Aorta (tissue), 5 donors: ENCODE data around the gene GEN1. TPM values are rescaled to one million over a fixed set of nuclear protein-coding genes. Genes with fewer than 3 reads are reported as not detected.

Experiments used
- ATAC-seq: fragments of 200-7000 bp; cut with Tn5 transposase; one replicate; pipeline ENCODE4 v1.9.1; 2022; ENCODE audit warnings: moderate library complexity; ENCODE audit not compliant: low FRiP score
- DNase-seq, 2 donors: peaks; one replicate each; pipeline ENCODE4 v3.0.0-alpha.2; 2020
- H3K27ac ChIP-seq, 2 donors: one replicate each; pipeline ENCODE4 v1.5.1; 2013; ENCODE audit warnings: low read length in 2 of 2, mild to moderate bottlenecking in 2 of 2, moderate library complexity in 2 of 2, control low read depth in 1 of 2, inconsistent platforms in 1 of 2, low read depth in 1 of 2
- H3K27me3 ChIP-seq, 2 donors: one replicate each; pipeline ENCODE4 v1.6.1; 2013; ENCODE audit warnings: control low read depth in 1 of 2, low read length in 1 of 2, mild to moderate bottlenecking in 1 of 2, moderate library complexity in 1 of 2; ENCODE audit not compliant: insufficient read depth in 2 of 2, control insufficient read depth in 1 of 2
- H3K36me3 ChIP-seq, 2 donors: one replicate each; pipeline ENCODE4 v1.6.1; 2013; ENCODE audit warnings: control low read depth in 1 of 2, low read length in 1 of 2, mild to moderate bottlenecking in 1 of 2; ENCODE audit not compliant: insufficient read depth in 2 of 2, control insufficient read depth in 1 of 2
- H3K4me1 ChIP-seq, 2 donors: one replicate each; pipeline ENCODE4 v1.6.1; 2013; ENCODE audit warnings: low read length in 2 of 2, control low read depth in 1 of 2, mild to moderate bottlenecking in 1 of 2, moderate library complexity in 1 of 2; ENCODE audit not compliant: insufficient read depth in 2 of 2, control insufficient read depth in 1 of 2
- H3K4me3 ChIP-seq, 2 donors: one replicate each; pipeline ENCODE4 v1.5.1; 2013; ENCODE audit warnings: low read length in 2 of 2, control low read depth in 1 of 2, mild to moderate bottlenecking in 1 of 2
- H3K9me3 ChIP-seq: one replicate; pipeline ENCODE4 v1.6.1; 2013; ENCODE audit warnings: mild to moderate bottlenecking, low read length; ENCODE audit not compliant: control insufficient read depth
- WGBS, 2 donors: extraction: QIAGEN DNeasy Blood & Tissue Kit; methylation state at CpG; one replicate each; pipeline ENCODE4 v1.1.7; 2013; 5-methylcytosine and 5-hydroxymethylcytosine counted together
- intact Hi-C, 2 donors: fragments of 100-400 bp; cut with DNase I; formaldehyde crosslinking; loops; one replicate each; pipeline versions ENCODE4 v1.14.2 to v1.15.0; 2022
- polyA plus RNA-seq, 2 donors: library from polyadenylated mRNA; stranded (reverse); fragments of 200-250 nt; gene quantifications; one replicate each; pipeline ENCODE4 v1.2.3, GENCODE V29; 2013
- total RNA-seq, 2 donors: library from RNA; stranded (reverse); fragmentation: NEBNext Ultra II Directional; extraction: Animal tissue kit (Norgen Biotek cat#: 25700); gene quantifications; one replicate each; pipeline ENCODE4 v1.2.1, GENCODE V29; 2021
- donor health status: healthy with polysubstance abuse.
- donor health status: Bipolar disorder and iron deficiency.
- donor health status: DM: no; HTN: no; CAD: no.
- donor health status: DM: no; HTN: no; CAD: no.
- donor health status: DM: yes; HTN: yes; CAD: no.

Gene GEN1
- total and polyA plus RNA-seq, 4 donors: 1.2 to 5.5 (median 2.5) TPM

GRCh38 chr2:17795309-17795708 lies 41.4 kb downstream of the GEN1 start:
- no peak overlapping the region for H3K27ac ChIP-seq
- H3K9me3 ChIP-seq: no peaks in the 10 kb centered on the region
- H3K36me3 ChIP-seq: no peaks in the 10 kb centered on the region
- DNase-seq (no peak), ATAC-seq (no peak)
- no peaks in the 10 kb centered on the region for H3K4me1 ChIP-seq
- H3K4me3 ChIP-seq: no peak overlapping the region
- no peaks in the 10 kb centered on the region for H3K27me3 ChIP-seq
- 87 to 93% methylated on average over 5 of the region's 5 CpGs for WGBS, 2 donors
- intact Hi-C loops: no loop called here

- H3K4me1 ChIP-seq: no peaks in the 10 kb centered on the region
- H3K27me3 ChIP-seq: no peaks in the 10 kb centered on the region
- no peaks in the 10 kb centered on the region for H3K9me3 ChIP-seq
- H3K36me3 ChIP-seq: no peaks in the 10 kb centered on the region
- H3K27ac ChIP-seq: no peak overlapping the region
- ATAC-seq (no peak), DNase-seq (no peak)
- 91% methylated on average over 4 of the region's 4 CpGs for WGBS, 2 donors
- no peak overlapping the region for H3K4me3 ChIP-seq
- intact Hi-C loops: no loop called here
Observed at GRCh38 chr2:17798338-17798737, 44.4 kb downstream of the GEN1 start.

GRCh38 chr2:17799301-17800120 lies 45.6 kb downstream of the GEN1 start:
- 75 to 88% methylated on average over 7 of the region's 7 CpGs for WGBS, 2 donors
- no peaks in the 10 kb centered on the region for H3K36me3 ChIP-seq
- H3K27me3 ChIP-seq: no peaks in the 10 kb centered on the region
- DNase-seq (no peak), ATAC-seq (no peak)
- no peak overlapping the region for H3K27ac ChIP-seq
- H3K4me1 ChIP-seq: no peaks in the 10 kb centered on the region
- H3K4me3 ChIP-seq: no peak overlapping the region
- no peaks in the 10 kb centered on the region for H3K9me3 ChIP-seq
- intact Hi-C loops: no loop called here

- no peak overlapping the region for H3K27ac ChIP-seq
- no peak for ATAC-seq
- 54 to 57% methylated on average over 5 of the region's 5 CpGs for WGBS, 2 donors
- no peaks in the 10 kb centered on the region for H3K9me3 ChIP-seq
- no peaks in the 10 kb centered on the region for H3K4me1 ChIP-seq
- no peaks in the 10 kb centered on the region for H3K27me3 ChIP-seq
- intact Hi-C loops: no loop called here
- no peak overlapping the region for H3K4me3 ChIP-seq
- no peaks in the 10 kb centered on the region for H3K36me3 ChIP-seq
- DNase-seq: no peak
Observed at GRCh38 chr2:17800219-17800618, 46.3 kb downstream of the GEN1 start.

GRCh38 chr2:17800693-17801458 lies 46.9 kb downstream of the GEN1 start:
- 93 to 100% methylated on average over 1 of the region's 1 CpG for WGBS, 2 donors

DNA sequence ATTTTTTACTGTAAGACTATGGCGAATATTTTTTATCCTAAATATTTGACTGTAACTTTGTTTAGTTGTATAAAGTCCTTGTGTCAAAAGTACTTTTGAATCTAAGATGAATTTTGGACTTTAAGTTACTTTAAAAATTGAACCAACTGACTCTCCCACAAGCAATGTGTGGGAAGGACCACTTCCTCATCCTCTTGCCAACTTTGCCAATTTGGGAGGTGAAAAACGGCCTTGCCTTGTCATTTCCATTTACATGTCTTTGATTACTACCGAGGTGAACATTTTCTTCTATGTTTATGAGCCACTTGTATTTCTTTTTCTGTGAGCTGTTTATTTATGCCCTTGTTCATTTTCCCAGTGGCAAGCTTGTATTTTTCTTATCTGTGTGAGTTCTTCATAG lies 49.6 kb downstream of the GEN1 start:
- ATAC-seq (no peak), DNase-seq (no peak)
- Histone ChIP-seq H3K4me1 (no peaks in the 10 kb centered on the region), H3K4me3 (no peak overlapping the region), H3K9me3 (no peaks in the 10 kb centered on the region), H3K36me3 (no peaks in the 10 kb centered on the region), H3K27ac (no peak overlapping the region), H3K27me3 (no peaks in the 10 kb centered on the region)
- intact Hi-C loops: no loop called here
- 54 to 58% methylated on average over 3 of the region's 3 CpGs for WGBS, 2 donors

More at GRCh38 chr2:17800693-17801458, 46.9 kb downstream of the GEN1 start:
- ATAC-seq (no peak), DNase-seq (no peak)
- Histone ChIP-seq H3K36me3 (no peaks in the 10 kb centered on the region), H3K4me1 (no peaks in the 10 kb centered on the region), H3K9me3 (no peaks in the 10 kb centered on the region), H3K27me3 (no peaks in the 10 kb centered on the region), H3K4me3 (no peak overlapping the region), H3K27ac (no peak overlapping the region)
- intact Hi-C loops: no loop called here

- WGBS, 2 donors: 50 to 54% methylated on average over 3 of the region's 3 CpGs
- Histone ChIP-seq H3K4me1 (no peaks in the 10 kb centered on the region), H3K27ac (no peak overlapping the region), H3K27me3 (no peaks in the 10 kb centered on the region), H3K4me3 (no peak overlapping the region), H3K9me3 (no peaks in the 10 kb centered on the region), H3K36me3 (no peaks in the 10 kb centered on the region)
- intact Hi-C loops: no loop called here
- ATAC-seq: no peak
- DNase-seq: no peak
Observed at GRCh38 chr2:17804358-17804757, 50.4 kb downstream of the GEN1 start.

DNA sequence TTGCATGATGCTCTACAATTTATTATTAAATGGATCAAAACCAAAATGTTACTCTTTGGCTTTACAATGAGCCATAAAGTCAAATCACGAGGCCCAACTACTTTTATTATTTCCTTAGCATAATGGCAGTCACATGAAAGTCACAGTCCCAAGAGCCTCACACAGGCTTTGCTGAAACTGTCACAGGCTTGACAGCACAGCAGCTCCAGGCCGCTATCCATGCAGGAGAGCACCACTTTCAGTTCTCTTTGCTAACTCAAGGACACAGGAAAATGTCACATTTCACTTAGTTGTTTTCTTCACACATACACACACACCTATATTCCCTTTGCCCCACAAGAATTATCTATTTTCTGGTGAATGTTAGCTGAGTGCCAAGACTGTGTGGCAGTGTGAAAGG lies 51.2 kb downstream of the GEN1 start:
- ATAC-seq: no peak

More for the DNA sequence above, 51.2 kb downstream of the GEN1 start:
- Histone ChIP-seq H3K36me3 (no peaks in the 10 kb centered on the region), H3K9me3 (no peaks in the 10 kb centered on the region), H3K27me3 (no peaks in the 10 kb centered on the region), H3K27ac (no peak overlapping the region), H3K4me3 (no peak overlapping the region), H3K4me1 (no peaks in the 10 kb centered on the region)
- DNase-seq: no peak
- intact Hi-C loops: no loop called here
- WGBS, 2 donors: 86 to 92% methylated on average over 2 of the region's 2 CpGs
